Smooth muscle cell of the brain vasculature (primary cell): ENCODE results near the gene VPS26C.
"Not testable (repeated sequence)": the region's sequence is repeated elsewhere in the genome, so short reads cannot be mapped to it uniquely, and the experiment has no call there.

Source experiments
- DNase-seq: peaks from one replicate; pipeline ENCODE4 v3.0.0-alpha.2; 2012; ENCODE audit warnings: low read depth, low spot score

The VPS26C gene

GRCh38 chr21:37230632-37231248 lies 36.4 kb downstream of the VPS26C start:
- DNase-seq, result no peak

GRCh38 chr21:37228003-37228400 lies 39.1 kb downstream of the VPS26C start:
- no peak for DNase-seq

- no peak for DNase-seq
Measured at GRCh38 chr21:37227071-37228002, 39.8 kb downstream of the VPS26C start.

- DNase-seq, result no peak
Measured at GRCh38 chr21:37226041-37226920, 40.9 kb downstream of the VPS26C start.

- DNase-seq, result no peak
Measured at GRCh38 chr21:37224861-37225839, 42.0 kb downstream of the VPS26C start.

- DNase-seq, result no peak
Measured at GRCh38 chr21:37223804-37224345, 43.3 kb downstream of the VPS26C start.

GRCh38 chr21:37222248-37222647 lies 44.9 kb downstream of the VPS26C start:
- DNase-seq, result not testable (repeated sequence)

GRCh38 chr21:37220981-37221664 lies 46.0 kb downstream of the VPS26C start:
- peak; percentile 73 for DNase-seq

GRCh38 chr21:37220433-37220980 lies 46.6 kb downstream of the VPS26C start:
- peak; percentile 13 for DNase-seq

- DNase-seq, result no peak
Measured at GRCh38 chr21:37219761-37220432, 47.2 kb downstream of the VPS26C start.

- no peak for DNase-seq
Measured at GRCh38 chr21:37214952-37215351, 52.2 kb downstream of the VPS26C start.

- no peak for DNase-seq
Measured at GRCh38 chr21:37210799-37211198, 56.3 kb downstream of the VPS26C start.

- DNase-seq, result no peak
Measured at GRCh38 chr21:37210130-37210529, 57.0 kb downstream of the VPS26C start.

- DNase-seq, result no peak
Measured at GRCh38 chr21:37208741-37209225, 58.4 kb downstream of the VPS26C start.

- no peak for DNase-seq
Measured at GRCh38 chr21:37208056-37208721, 58.9 kb downstream of the VPS26C start.

GRCh38 chr21:37207441-37208009 lies 59.6 kb downstream of the VPS26C start:
- DNase-seq, result no peak

GRCh38 chr21:37206496-37206895 lies 60.6 kb downstream of the VPS26C start:
- DNase-seq, result no peak

GRCh38 chr21:37204580-37204979 lies 62.6 kb downstream of the VPS26C start:
- no peak for DNase-seq
